Effector memory CD4-positive, alpha-beta T cell (primary cell): Measurements from ENCODE around the gene RASAL1.

Experiments used
- DNase-seq, 3 donors: peaks; one replicate each; pipeline ENCODE4 v3.0.0-alpha.2; 2020
- H3K27ac ChIP-seq: 2 replicates; pipeline ENCODE4 v1.7.0; 2013; ENCODE audit warnings: mild to moderate bottlenecking, low read length, moderate library complexity; ENCODE audit not compliant: insufficient read depth, poor library complexity, severe bottlenecking
- H3K27me3 ChIP-seq: replicated peaks from 2 replicates; pipeline ENCODE4 v1.7.0; 2013; ENCODE audit warnings: mild to moderate bottlenecking, low read length; ENCODE audit not compliant: insufficient read depth, control insufficient read depth, poor library complexity, severe bottlenecking
- H3K36me3 ChIP-seq: 2 replicates; pipeline ENCODE4 v1.7.0; 2013; ENCODE audit warnings: mild to moderate bottlenecking, low read length, moderate library complexity; ENCODE audit not compliant: control insufficient read depth, insufficient read depth
- H3K4me1 ChIP-seq: 2 replicates; pipeline ENCODE4 v1.7.0; 2013; ENCODE audit warnings: low read length, mild to moderate bottlenecking; ENCODE audit not compliant: control insufficient read depth, insufficient read depth, poor library complexity, severe bottlenecking
- H3K4me3 ChIP-seq: 2 replicates; pipeline ENCODE4 v1.7.0; 2013; ENCODE audit warnings: low read length, low read depth, mild to moderate bottlenecking; ENCODE audit not compliant: insufficient read depth, poor library complexity, severe bottlenecking
- H3K9me3 ChIP-seq: 2 replicates; pipeline ENCODE4 v1.7.0; 2013; ENCODE audit warnings: mild to moderate bottlenecking, low read length, moderate library complexity; ENCODE audit not compliant: control insufficient read depth

The RASAL1 gene

DNA sequence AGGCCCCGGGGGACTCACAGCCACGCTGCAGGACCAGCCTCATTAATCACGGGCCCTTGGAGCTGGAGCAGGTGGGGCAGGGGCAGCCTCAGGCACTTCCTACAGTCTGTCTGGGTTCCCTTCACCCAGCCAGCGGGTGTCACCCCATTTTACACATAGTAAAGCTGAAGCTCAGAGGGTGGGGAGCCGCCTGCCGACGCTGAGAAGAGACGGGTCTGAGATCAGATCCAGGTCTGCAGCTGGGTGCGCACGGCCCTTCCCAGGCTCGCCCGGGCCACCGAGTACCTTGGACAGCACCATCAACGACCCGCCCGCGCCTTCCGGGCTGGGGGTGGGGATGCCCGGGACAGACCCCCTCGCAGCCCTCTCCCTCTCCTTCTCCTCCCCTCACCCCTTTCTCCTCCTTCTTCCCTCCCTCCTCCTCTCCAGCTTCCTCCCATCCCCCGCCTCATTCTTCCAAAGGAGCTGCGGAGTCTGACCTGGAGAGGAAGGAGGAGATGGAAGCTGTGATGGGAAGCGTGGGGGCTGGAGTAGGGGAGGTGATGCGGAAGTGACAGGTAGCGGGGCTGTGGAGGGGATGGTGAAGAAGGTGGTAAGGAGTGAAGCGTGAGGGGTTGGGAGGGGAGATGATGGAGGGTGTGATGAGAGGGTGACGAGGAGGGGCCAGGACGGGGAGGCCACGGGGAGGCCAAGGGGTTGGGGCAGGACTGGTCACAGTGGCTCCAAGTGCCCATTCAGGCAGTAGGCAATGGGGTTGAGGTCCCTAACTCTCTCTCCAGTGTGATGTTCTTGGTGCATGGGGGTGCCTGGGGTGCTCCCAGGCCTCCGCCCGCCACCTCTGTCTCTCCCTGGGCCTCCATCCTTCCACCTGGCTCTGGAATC, 70.2 kb downstream of the RASAL1 start:
- Histone ChIP-seq H3K36me3 (peaks cover 6% of the 10 kb centered on the region), H3K4me3 (no peak overlapping the region), H3K9me3 (no peaks in the 10 kb centered on the region), H3K4me1 (peaks cover 22% of the 10 kb centered on the region), H3K27ac (no peak overlapping the region), H3K27me3 (no peaks in the 10 kb centered on the region)
- DNase-seq: no peak

DNA sequence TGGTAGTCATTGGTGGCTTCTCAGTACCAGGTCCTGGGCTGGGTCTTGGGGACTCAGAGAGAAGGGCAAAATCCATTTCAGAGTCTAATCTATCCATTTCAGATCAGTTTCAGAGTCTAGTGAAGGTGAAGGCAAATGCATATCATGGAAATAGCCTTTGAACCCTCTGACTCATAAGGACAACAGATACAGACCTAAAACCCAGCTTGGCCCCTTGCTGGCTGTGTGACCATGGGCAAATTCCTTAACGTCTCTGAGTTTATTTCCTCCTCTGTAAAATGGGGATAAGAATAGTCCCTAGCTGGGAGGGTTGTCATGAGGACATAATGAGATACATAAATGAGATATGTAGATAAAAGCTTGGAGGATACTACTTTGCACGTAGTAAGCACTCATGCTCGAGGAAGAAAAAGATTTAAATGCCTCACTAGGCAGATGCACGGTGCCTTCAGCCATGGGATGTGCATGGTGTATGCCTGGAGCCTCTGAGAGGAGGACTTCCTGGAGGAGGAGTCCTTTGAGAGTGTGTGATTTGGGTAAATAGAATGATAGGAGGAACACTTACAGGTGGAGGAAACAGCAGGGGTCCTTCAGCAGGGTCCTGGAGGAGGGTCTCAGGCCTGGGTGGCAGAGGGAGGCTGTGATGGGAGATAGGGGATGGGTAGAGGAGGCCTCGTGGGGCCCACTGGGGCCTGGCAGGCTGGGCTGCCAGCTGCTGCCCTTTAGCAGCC, 71.0 kb downstream of the RASAL1 start:
- H3K4me1 ChIP-seq: peaks cover 14% of the 10 kb centered on the region
- H3K27ac ChIP-seq: no peak overlapping the region
- H3K36me3 ChIP-seq: peaks cover 6% of the 10 kb centered on the region
- no peak overlapping the region for H3K4me3 ChIP-seq
- no peak for DNase-seq
- H3K27me3 ChIP-seq: no peaks in the 10 kb centered on the region
- H3K9me3 ChIP-seq: no peaks in the 10 kb centered on the region

DNA sequence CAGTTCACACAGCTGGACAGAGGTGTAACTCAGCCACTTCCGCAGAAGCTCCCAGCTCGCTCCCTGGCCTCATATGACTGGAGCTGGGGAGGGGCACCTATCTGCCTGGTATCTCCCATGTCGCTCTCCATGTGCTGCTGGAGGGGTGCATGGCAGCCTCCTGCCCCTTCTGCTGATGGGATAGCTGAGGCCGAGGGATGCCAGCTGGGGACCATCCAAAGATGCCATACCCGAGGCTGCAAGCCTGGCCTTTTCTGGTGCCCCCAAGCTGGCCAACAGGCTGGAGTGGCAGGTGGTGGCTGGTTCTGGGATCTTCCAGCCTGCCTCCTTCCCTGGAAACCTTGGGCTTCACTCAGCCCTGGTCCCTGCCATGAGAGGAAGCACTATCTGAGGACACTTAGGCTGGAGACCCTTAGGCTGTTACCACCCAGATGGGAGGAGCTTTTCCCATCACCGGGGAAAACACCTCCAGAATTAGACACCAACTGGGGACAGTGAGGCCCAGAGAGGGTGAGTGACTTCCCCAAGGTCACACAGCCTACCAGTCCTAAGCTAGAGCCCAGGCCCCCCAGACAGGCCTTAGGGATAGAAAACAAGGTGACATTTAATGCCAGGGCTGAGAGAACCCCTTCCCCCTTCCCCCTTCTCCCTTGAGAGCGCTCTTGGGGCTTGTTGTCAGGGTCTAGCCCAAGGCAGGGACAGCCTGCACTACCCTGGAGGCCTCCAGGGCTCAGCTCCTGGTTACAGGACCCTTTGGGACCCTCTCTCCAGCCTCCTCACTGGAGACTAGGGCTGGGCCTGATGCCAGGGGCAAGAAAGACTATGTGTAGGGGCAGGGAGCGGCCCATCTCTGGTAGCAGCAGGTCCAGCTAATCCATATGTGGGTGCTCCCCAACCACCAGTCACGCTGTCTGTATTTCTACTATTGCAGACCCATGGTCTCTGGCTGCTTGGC, 71.9 kb downstream of the RASAL1 start:
- no peak overlapping the region for H3K27ac ChIP-seq
- H3K9me3 ChIP-seq: no peaks in the 10 kb centered on the region
- peaks cover 3% of the 10 kb centered on the region for H3K36me3 ChIP-seq
- H3K27me3 ChIP-seq: no peaks in the 10 kb centered on the region
- DNase-seq: no peak
- H3K4me1 ChIP-seq: peaks cover 9% of the 10 kb centered on the region
- H3K4me3 ChIP-seq: no peak overlapping the region

DNA sequence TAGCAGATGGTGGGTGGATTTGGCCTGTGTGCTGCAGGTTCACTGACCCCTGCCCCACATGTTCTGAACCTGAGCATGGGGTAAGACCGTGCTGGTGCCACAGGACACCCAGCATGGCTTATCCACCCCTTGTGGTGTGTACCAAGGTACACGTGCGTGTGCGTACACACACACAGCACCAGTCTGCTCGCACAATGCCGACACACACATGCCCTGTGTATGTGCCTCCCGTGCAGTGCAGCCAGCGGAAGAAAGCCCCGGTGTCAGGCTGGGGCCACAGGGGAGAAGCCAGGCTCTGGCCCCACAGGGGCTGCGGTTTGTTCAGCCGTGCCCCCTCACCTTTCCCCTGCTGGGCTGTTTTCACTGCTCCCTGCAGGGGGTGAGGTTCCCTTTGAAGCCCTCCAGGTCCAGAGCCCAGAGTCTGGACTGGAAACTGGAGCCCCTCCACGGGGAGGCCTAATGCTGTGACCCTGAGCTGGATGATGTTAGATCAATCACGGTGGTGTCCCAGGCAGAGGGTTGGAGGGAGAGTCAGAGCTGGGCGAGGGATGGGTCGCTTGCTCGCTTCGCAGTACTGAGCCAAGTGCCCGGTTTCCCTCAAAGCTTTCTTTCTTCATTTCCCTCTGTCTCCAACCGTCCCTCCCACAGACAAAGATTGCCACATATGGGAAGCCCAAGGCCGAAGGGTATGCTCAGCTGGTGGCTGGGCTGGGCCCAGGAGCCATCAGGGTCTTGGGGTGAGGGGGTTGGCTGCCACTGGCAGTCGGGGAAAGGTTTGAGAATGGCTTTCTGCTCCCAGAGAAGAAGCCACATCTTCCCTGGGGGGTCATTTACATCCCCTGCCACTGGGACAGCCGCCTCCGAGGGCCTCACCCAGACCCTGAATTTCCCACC, 72.8 kb downstream of the RASAL1 start:
- Histone ChIP-seq H3K27me3 (no peaks in the 10 kb centered on the region), H3K27ac (no peak overlapping the region), H3K4me1 (peaks cover 13% of the 10 kb centered on the region), H3K4me3 (no peak overlapping the region), H3K36me3 (peaks cover 3% of the 10 kb centered on the region), H3K9me3 (no peaks in the 10 kb centered on the region)
- DNase-seq: no peak

DNA sequence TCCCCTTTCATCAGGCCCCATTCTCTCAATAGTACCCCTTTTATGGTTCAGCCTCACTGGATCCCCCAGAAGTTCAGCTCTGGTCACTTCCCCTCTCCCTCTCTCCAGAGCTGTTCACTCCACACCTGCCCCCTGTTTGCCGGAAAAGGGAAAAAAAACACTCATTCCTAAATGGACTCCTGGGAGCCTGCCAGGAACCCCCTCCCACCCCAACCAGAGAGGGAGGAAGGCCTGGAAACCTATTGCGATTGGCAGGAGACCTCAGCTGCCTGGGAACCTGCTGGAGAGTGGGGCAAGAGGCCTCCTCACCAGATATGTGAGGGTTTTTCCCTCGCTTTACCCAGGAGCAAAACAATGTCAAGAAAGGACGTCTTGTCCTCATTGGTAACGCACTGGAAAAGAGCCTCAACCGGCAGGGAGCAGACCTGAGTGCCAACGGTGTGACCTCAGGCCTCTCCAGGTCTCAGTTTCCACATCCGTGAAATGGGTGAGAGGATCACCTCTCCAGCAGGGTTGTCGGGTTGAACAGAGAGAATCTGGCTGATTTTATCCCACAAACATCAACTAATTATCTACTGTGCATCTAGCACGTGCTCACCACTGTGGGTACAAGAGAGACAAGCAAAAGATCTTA, 74.4 kb downstream of the RASAL1 start:
- Histone ChIP-seq H3K36me3 (peaks cover 3% of the 10 kb centered on the region), H3K27me3 (no peaks in the 10 kb centered on the region), H3K4me3 (no peak overlapping the region), H3K9me3 (no peaks in the 10 kb centered on the region), H3K27ac (no peak overlapping the region), H3K4me1 (peaks cover 18% of the 10 kb centered on the region)
- DNase-seq: no peak

DNA sequence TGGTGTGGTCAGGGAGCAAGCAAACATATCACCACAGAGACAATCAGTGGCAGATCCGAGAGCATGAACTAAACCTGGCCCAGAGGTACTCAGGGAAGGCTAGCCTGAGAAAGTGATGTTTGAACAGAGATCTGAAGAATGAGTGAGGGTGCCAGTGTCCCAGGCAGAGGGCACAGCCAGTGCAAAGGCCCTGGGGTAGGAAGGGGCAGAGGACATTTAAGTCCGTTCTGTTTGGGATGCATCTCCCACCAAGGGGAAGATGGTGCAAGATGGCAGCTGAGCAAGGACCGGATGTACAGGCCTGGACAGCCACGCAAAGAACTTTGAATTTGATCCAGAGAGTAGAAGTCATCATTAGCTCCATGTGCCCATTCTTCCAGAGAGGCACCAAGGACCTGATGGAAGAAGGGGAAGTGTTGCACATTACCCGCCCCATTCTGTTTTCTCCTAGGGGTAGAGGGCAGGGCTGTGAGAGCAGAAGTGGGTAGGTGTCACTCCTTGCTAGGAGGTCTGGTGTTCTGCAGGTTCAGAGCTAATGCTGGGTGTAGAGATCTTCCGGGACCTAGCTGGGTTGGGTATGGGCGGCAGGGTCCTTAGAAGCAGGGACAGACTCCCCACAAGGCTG, 75.1 kb downstream of the RASAL1 start:
- Histone ChIP-seq H3K27ac (no peak overlapping the region), H3K4me1 (peaks cover 25% of the 10 kb centered on the region), H3K36me3 (peaks cover 3% of the 10 kb centered on the region), H3K9me3 (no peaks in the 10 kb centered on the region), H3K4me3 (no peak overlapping the region), H3K27me3 (no peaks in the 10 kb centered on the region)
- DNase-seq: no peak

DNA sequence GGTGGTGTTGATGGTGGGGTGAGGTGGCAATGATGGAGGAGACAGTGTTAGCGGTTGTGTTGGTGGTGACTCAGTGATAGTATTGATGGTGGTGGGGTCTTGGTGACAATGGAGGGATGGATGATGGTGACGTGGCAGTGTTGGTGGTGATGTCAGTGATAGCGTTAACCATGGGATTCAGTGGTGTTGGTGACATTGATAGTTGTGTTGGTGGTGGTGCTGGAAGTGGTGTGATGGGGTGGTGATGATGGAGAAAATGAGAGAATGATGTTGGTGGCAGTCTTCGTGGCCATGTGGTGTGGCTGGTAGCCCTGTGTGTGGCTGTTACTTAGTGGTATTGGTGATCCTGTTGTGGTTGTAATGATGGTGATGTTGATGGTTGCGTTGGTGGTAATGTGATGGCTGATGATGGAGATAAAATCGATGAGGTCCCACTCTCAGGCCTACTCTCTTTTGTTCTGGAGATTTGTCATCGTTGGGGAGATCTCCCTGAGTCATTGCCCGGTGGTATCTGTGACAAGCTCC, 76.4 kb downstream of the RASAL1 start:
- H3K36me3 ChIP-seq: peaks cover 3% of the 10 kb centered on the region
- H3K9me3 ChIP-seq: no peaks in the 10 kb centered on the region
- peaks cover 25% of the 10 kb centered on the region for H3K4me1 ChIP-seq
- no peaks in the 10 kb centered on the region for H3K27me3 ChIP-seq
- H3K4me3 ChIP-seq: no peak overlapping the region
- no peak overlapping the region for H3K27ac ChIP-seq
- no peak for DNase-seq

DNA sequence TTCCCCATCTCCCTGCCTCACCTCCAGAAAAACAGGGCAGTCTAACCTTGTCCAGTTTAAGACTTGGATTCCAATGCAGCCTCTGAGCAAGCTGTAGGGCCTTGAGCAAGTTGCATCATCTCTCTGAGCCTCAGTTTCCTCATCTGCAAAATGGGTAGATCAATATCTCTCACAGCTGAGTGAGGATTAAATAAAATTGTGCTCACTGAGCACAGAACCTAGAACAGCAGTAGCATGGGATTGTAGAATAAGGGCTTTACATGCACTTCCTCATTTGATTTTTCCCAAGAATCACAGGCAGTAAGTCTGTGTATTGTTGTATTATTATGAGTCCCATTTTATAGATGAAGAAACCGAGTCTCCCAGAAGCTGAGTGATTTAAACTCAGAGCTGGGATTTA, 77.0 kb downstream of the RASAL1 start:
- Histone ChIP-seq H3K27me3 (no peaks in the 10 kb centered on the region), H3K4me3 (no peak overlapping the region), H3K9me3 (no peaks in the 10 kb centered on the region), H3K36me3 (peaks cover 3% of the 10 kb centered on the region), H3K4me1 (peaks cover 25% of the 10 kb centered on the region), H3K27ac (no peak overlapping the region)
- DNase-seq: no peak
